H9 (cell line): ENCODE results near the gene NKD1. TPM values are rescaled to one million over a fixed set of nuclear protein-coding genes. Genes with fewer than 3 reads are reported as not detected.

ENCODE experiments used
- DNase-seq: peaks from one replicate; pipeline ENCODE4 v3.0.0-alpha.2; 2017
- H2AFZ ChIP-seq: one replicate; pipeline ENCODE4 v1.6.1; 2013; ENCODE audit warnings: mild to moderate bottlenecking, low read length, control low read depth, moderate library complexity
- H2AK5ac ChIP-seq: 2 replicates; pipeline ENCODE4 v1.6.1; 2013; ENCODE audit warnings: low read length, control low read depth, mixed read lengths; ENCODE audit not compliant: insufficient read length
- H2BK120ac ChIP-seq: one replicate; pipeline ENCODE4 v1.6.1; 2013; ENCODE audit warnings: low read depth, mild to moderate bottlenecking, low read length, control low read depth, inconsistent platforms; ENCODE audit not compliant: poor library complexity, severe bottlenecking
- H2BK12ac ChIP-seq: 2 replicates; pipeline ENCODE4 v1.6.1; 2013; ENCODE audit warnings: low read length, control low read depth, mixed read lengths, low read depth; ENCODE audit not compliant: insufficient read length
- H2BK15ac ChIP-seq: 2 replicates; pipeline ENCODE4 v1.6.1; 2013; ENCODE audit warnings: low read depth, low read length, control low read depth
- H2BK20ac ChIP-seq: one replicate; pipeline ENCODE4 v1.6.1; 2013; ENCODE audit warnings: low read depth, mild to moderate bottlenecking, low read length, control low read depth, inconsistent platforms; ENCODE audit not compliant: poor library complexity, severe bottlenecking
- H2BK5ac ChIP-seq: 2 replicates; pipeline ENCODE4 v1.6.1; 2013; ENCODE audit warnings: low read length, control low read depth, mixed read lengths; ENCODE audit not compliant: insufficient read length
- H3K14ac ChIP-seq: 2 replicates; pipeline ENCODE4 v1.6.1; 2013; ENCODE audit warnings: low read length, control low read depth; ENCODE audit not compliant: insufficient read depth
- H3K18ac ChIP-seq: 2 replicates; pipeline ENCODE4 v1.6.1; 2013; ENCODE audit warnings: low read depth, mild to moderate bottlenecking, mixed read lengths, low read length, control low read depth; ENCODE audit not compliant: insufficient read length
- H3K23ac ChIP-seq: 2 replicates; pipeline ENCODE4 v1.6.1; 2013; ENCODE audit warnings: low read length, control low read depth, mixed read lengths, low read depth; ENCODE audit not compliant: insufficient read length
- H3K23me2 ChIP-seq: 2 replicates; pipeline ENCODE4 v1.6.1; 2013; ENCODE audit warnings: low read depth, mild to moderate bottlenecking, mixed read lengths, low read length, control low read depth; ENCODE audit not compliant: insufficient read length, poor library complexity, severe bottlenecking
- H3K27ac ChIP-seq: 2 replicates; pipeline ENCODE4 v1.5.1; 2013; ENCODE audit warnings: low read length, control low read depth, mixed read lengths, low read depth; ENCODE audit not compliant: insufficient read length
- H3K27me3 ChIP-seq: 2 replicates; pipeline ENCODE4 v1.6.1; 2013; ENCODE audit warnings: low read length, control low read depth, inconsistent platforms; ENCODE audit not compliant: insufficient read depth
- H3K4ac ChIP-seq: 2 replicates; pipeline ENCODE4 v1.6.1; 2013; ENCODE audit warnings: low read depth, mild to moderate bottlenecking, control low read depth, inconsistent platforms, low read length, moderate library complexity
- H3K4me1 ChIP-seq: 2 replicates; pipeline ENCODE4 v1.6.1; 2013; ENCODE audit warnings: low read length, control low read depth, inconsistent platforms; ENCODE audit not compliant: insufficient read depth
- H3K4me2 ChIP-seq: 2 replicates; pipeline ENCODE4 v1.6.1; 2013; ENCODE audit warnings: low read length, control low read depth, mixed read lengths; ENCODE audit not compliant: insufficient read length, insufficient read depth
- H3K56ac ChIP-seq: 2 replicates; pipeline ENCODE4 v1.6.1; 2013; ENCODE audit warnings: low read depth, mild to moderate bottlenecking, mixed read lengths, low read length, control low read depth; ENCODE audit not compliant: insufficient read length
- H3K79me1 ChIP-seq: 2 replicates; pipeline ENCODE4 v1.6.1; 2013; ENCODE audit warnings: low read depth, mild to moderate bottlenecking, moderate library complexity, low read length, control low read depth, inconsistent platforms; ENCODE audit not compliant: insufficient read depth, poor library complexity, severe bottlenecking
- H3K79me2 ChIP-seq: 2 replicates; pipeline ENCODE4 v1.6.1; 2013; ENCODE audit warnings: low read length, control low read depth, inconsistent platforms; ENCODE audit not compliant: insufficient read depth
- H3K9ac ChIP-seq: 2 replicates; pipeline ENCODE4 v1.6.1; 2013; ENCODE audit warnings: low read length, control low read depth, mixed read lengths; ENCODE audit not compliant: insufficient read length; ENCODE audit errors: extremely low read depth
- H3K9me3 ChIP-seq: one replicate; pipeline ENCODE4 v1.6.1; 2013; ENCODE audit warnings: low read depth, low read length, inconsistent platforms; ENCODE audit not compliant: control insufficient read depth
- H3T11ph ChIP-seq: one replicate; pipeline ENCODE4 v1.6.1; 2013; ENCODE audit warnings: mild to moderate bottlenecking, low read length, control low read depth, inconsistent platforms
- H4K20me1 ChIP-seq: one replicate; pipeline ENCODE4 v1.6.1; 2013; ENCODE audit not compliant: control insufficient read depth, insufficient read length, insufficient read depth
- H4K5ac ChIP-seq: 2 replicates; pipeline ENCODE4 v1.6.1; 2013; ENCODE audit warnings: low read depth, mild to moderate bottlenecking, mixed read lengths, low read length, control low read depth; ENCODE audit not compliant: insufficient read length
- H4K8ac ChIP-seq: replicated peaks from 2 replicates; pipeline ENCODE4 v1.6.1; 2013; ENCODE audit warnings: low read length, control low read depth, mixed read lengths, low read depth; ENCODE audit not compliant: insufficient read length
- H4K91ac ChIP-seq: 2 replicates; pipeline ENCODE4 v1.6.1; 2013; ENCODE audit warnings: low read depth, mild to moderate bottlenecking, moderate library complexity, mixed read lengths, low read length, control low read depth; ENCODE audit not compliant: insufficient read length
- H3K27ac Mint-ChIP-seq, 3 experiments: 2 replicates in 2 of 3; 3 replicates in 1 of 3; pipeline ENCODE4 v1.8.0; 2020 to 2021; ENCODE audit warnings: mixed read lengths in 3 of 3, mild to moderate bottlenecking in 1 of 3, moderate library complexity in 1 of 3
- H3K27me3 Mint-ChIP-seq: 2 replicates; pipeline ENCODE4 v1.8.0; 2021; ENCODE audit warnings: low read depth, mild to moderate bottlenecking, moderate library complexity, mixed read lengths
- H3K36me3 Mint-ChIP-seq, 3 experiments: 2 replicates in 2 of 3; 3 replicates in 1 of 3; pipeline ENCODE4 v1.8.0; 2020 to 2021; ENCODE audit warnings: low read depth in 3 of 3, mixed read lengths in 3 of 3; ENCODE audit not compliant: insufficient read depth in 1 of 3
- H3K4me1 Mint-ChIP-seq, 2 experiments: 2 replicates each; pipeline ENCODE4 v1.8.0; 2020; ENCODE audit warnings: mixed read lengths in 2 of 2
- H3K4me3 Mint-ChIP-seq, 2 experiments: 2 replicates in 1 of 2; 3 replicates in 1 of 2; pipeline ENCODE4 v1.8.0; 2020 to 2021; ENCODE audit warnings: mild to moderate bottlenecking in 2 of 2, mixed read lengths in 2 of 2, moderate library complexity in 1 of 2
- H3K9me3 Mint-ChIP-seq, 2 experiments: 2 replicates in 1 of 2; 3 replicates in 1 of 2; pipeline ENCODE4 v1.8.0; 2020; ENCODE audit warnings: mild to moderate bottlenecking in 2 of 2, mixed read lengths in 2 of 2, moderate library complexity in 1 of 2
- CTCF ChIP-seq: fragments of 200-600 bp; sonication (generic); conservative IDR thresholded peaks from 3 replicates; pipeline ENCODE4 v1.8.0; 2021; ENCODE audit warnings: antibody characterized with exemption, mild to moderate bottlenecking
- WGBS: extraction: QIAGEN DNeasy Blood & Tissue Kit; methylation state at CpG from one replicate; pipeline ENCODE4 v1.1.7; 2013; ENCODE audit warnings: missing lambda C conversion rate, low lambda C conversion rate, mixed read lengths; ENCODE audit not compliant: insufficient read length; ENCODE audit errors: extremely low coverage; 5-methylcytosine and 5-hydroxymethylcytosine counted together
- total RNA-seq: library from RNA; stranded (reverse); gene quantifications from 2 replicates; pipeline ENCODE4 v1.2.1, GENCODE V29; 2021

NKD1 gene
- total RNA-seq, 1 experiment from 2014 or later, result 1.9 TPM

GRCh38 chr16:50697881-50698767 lies 149.9 kb downstream of the NKD1 start:
- H3K9ac ChIP-seq, result no peak overlapping the region
- no peak overlapping the region for H2BK5ac ChIP-seq
- H4K8ac ChIP-seq, result no peak overlapping the region
- peaks cover 5% of the 10 kb centered on the region for H3K23me2 ChIP-seq
- no peak for TF ChIP-seq CTCF
- Mint-ChIP-seq H3K4me3 (no peak overlapping the region), H3K27me3 (peaks cover 32% of the 10 kb centered on the region), H3K4me1 (peaks cover 6 to 9% of the 10 kb centered on the region in 2 experiments; a peak in 3 of 4 replicates), H3K27ac (no peak overlapping the region), H3K36me3 (no peaks in the 10 kb centered on the region), H3K9me3 (no peaks in the 10 kb centered on the region; a peak in 1 of 5 replicates)
- H2BK20ac ChIP-seq, result no peak overlapping the region
- H3K79me1 ChIP-seq, result no peaks in the 10 kb centered on the region
- H4K20me1 ChIP-seq, result no peaks in the 10 kb centered on the region
- H2AFZ ChIP-seq, result no peak overlapping the region
- H2BK15ac ChIP-seq, result no peak overlapping the region
- peaks cover 4% of the 10 kb centered on the region; the same call in 1 of the 2 replicates for H3K27me3 ChIP-seq
- no peak overlapping the region for H3K56ac ChIP-seq
- no peak overlapping the region for H3K4me2 ChIP-seq
- no peak overlapping the region for H3K23ac ChIP-seq
- no CpG with 5 or more reads among the region's 19 CpGs for WGBS
- no peak overlapping the region for H4K91ac ChIP-seq
- no peak overlapping the region for H3K4ac ChIP-seq
- H2AK5ac ChIP-seq, result no peak overlapping the region
- H3T11ph ChIP-seq, result no peak overlapping the region
- H3K18ac ChIP-seq, result no peak overlapping the region
- H3K9me3 ChIP-seq, result no peaks in the 10 kb centered on the region
- no peak for DNase-seq
- no peaks in the 10 kb centered on the region for H3K79me2 ChIP-seq
- no peak overlapping the region for H2BK120ac ChIP-seq
- no peak overlapping the region for H3K14ac ChIP-seq
- no peak overlapping the region for H3K27ac ChIP-seq
- H3K4me1 ChIP-seq, result no peaks in the 10 kb centered on the region
- no peak overlapping the region for H4K5ac ChIP-seq
- H2BK12ac ChIP-seq, result no peak overlapping the region

Other genes with a start within 250 kb of the NKD1 start
- gene BRD7, start 179.4 kb upstream of the NKD1 start, total RNA-seq, result 107 and 112 TPM in 2 replicates
- not detected in 2 replicates for gene SNX20, start 132.9 kb downstream of the NKD1 start, total RNA-seq
- 0.17 and 0.26 TPM in 2 replicates for gene NOD2, start 145.2 kb downstream of the NKD1 start, total RNA-seq
- gene CYLD, start 193.7 kb downstream of the NKD1 start, total RNA-seq, result 12.5 and 13.3 TPM in 2 replicates